GM21737 (cell line): ENCODE results near the gene MAST2.
"Not testable (repeated sequence)": the region's sequence is repeated elsewhere in the genome, so short reads cannot be mapped to it uniquely, and the experiment has no call there.

ENCODE experiments used
- ATAC-seq: cut with Tn5 transposase; IDR thresholded peaks from one replicate; pipeline ENCODE4 v1.9.1; 2021; ENCODE audit warnings: mild to moderate bottlenecking, moderate library complexity; ENCODE audit not compliant: unreplicated experiment

Gene MAST2

DNA sequence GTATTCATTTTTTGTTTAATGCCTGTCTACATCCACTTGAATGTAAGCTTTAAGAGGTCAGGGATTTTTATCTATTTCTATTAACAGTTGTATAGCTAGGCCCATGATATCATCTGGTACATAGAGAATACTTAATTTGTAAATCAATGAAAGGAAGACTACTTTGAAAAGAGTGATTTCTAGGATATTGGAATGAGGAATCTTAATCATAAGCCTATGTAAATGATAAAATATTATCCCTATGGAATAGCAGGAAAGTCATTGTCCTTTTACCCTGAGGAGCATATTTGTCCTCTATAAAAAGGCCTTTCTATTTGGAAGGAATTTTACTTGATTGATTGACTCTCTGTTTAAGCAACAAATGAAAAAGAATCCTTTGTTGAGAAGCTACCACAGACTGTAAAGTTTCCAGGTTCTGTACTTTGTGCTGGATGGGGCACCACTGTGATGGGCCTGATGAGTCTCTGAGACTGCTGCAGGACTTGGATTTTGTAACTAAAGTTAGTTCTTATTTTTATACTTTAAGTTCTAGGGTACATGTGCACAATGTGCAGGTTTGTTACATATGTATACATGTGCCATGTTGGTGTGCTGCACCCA, 53.8 kb downstream of the MAST2 start:
- ATAC-seq = no peak

DNA sequence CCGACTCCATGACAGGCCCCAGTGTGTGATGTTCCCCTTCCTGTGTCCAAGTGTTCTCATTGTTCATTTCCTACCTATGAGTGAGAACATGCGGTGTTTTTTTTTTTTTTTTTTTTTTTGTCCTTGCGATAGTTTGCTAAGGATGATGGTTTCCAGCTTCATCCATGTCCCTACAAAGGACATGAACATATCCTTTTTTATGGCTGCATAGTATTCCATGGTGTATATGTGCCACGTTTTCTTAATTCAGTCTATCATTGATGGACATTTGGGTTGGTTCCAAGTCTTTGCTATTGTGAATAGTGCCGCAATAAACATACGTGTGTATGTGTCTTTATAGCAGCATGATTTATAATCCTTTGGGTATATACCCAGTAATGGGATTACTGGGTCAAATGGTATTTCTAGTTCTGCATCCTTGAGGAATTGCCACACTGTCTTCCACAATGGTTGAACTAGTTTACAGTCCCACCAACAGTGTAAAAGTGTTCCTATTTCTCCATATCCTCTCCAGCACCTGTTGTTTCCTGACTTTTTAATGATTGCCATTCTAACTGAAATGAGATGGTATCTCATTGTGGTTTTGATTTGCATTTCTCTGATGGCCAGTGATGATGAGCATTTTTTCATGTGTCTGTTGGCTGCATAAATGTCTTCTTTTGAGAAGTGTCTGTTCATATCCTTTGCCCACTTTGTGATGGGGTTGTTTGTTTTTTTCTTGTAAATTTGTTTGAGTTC, 54.5 kb downstream of the MAST2 start:
- not testable (repeated sequence) for ATAC-seq

DNA sequence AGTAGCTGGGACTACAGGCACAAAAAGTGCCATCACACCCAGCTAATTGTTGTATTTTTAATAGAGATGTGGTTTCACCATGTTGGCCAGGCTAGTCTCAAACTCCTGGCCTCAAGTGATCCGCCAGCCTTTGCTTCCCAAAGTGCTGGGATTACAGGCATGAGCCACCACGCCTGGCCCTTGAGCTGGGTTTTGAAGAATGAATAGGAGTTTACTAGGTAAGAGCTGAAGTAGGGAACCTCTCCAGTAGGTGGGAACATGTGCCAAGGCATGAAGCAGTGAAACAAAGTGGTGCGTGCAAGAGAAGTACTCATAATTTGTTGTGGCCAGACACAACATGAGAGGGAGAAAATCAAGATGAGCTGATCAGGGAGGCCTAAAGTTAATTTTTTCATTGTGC, 55.8 kb downstream of the MAST2 start:
- ATAC-seq = no peak

DNA sequence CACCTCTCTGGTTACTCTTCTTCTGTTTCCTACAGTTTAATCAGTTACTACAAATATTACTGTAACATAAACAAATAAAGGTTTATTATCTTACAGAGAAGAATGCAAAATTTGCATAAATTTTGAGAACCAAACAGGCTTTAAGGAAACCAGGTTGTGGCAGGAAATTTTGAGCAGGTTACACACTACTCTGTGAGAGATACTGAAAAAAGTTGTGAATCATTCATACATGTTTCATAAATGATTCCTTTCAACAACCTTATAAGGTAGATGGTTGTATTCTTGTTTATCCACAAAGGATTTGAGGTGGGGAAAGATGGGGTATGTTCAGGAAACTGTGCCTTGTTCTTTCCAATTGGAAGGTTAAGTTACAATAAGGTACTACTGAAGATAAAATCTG, 58.6 kb downstream of the MAST2 start:
- no peak for ATAC-seq

DNA sequence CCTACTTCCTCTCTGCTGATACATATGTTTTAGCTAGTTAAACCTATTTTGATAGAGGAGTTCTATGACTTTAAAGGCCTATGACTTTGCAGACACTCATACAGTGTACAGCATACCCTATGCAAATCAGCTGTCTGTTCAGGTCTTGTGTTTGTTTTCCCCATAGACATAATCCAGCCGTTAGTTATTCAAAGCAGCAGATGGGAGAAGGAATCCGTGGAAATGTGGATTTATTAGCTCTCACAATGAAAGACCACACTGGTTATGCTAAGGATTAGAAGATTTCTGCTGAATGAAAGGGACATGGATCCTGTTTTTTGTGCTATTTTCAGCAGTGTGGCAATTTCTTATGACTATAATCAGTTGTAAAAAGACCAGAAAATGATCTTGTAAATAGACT, 59.8 kb downstream of the MAST2 start:
- no peak for ATAC-seq

DNA sequence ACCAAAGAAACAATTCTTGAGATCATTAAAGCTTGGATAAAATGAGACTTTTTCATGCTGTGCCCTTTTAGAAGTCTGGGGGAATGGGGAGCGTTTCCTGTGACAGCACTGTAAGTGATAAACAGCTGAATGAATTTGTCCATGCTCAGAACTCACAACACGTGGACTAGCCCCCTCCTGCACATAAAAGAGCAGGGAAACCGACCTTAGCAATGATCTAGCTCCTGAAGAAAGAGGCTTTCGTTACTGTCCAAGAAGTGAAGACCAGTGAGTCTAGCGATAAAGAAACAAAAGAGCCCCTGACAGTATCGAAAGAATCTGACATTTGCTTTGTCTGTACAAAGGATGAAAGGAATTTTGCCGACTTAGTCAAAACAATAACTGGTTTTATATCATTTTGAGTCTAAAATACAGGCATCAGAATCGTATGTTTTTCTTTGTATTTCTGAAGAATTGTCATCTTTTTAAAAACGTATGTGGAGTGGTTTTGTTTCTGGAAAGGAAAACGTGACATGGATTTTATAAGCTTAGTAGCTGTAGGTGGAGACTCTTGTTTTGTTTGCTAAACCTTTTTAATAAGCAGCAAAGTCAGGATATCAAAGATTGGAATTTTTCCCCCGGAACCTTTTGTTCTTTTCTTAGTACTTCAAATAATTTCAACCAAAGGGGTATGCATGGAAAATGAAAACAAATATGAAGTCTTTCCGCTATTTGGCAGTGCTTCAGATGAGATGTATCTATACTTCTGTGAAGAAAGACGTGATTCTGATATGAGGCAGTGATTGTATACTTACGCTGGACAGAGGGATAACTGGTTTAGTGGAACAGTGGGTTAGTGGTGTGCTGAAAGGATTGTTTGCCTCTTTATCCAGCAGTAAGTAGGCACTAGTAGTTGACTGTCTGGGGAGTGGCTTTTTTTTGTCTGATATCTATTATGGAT, 61.0 kb downstream of the MAST2 start:
- no peak for ATAC-seq

DNA sequence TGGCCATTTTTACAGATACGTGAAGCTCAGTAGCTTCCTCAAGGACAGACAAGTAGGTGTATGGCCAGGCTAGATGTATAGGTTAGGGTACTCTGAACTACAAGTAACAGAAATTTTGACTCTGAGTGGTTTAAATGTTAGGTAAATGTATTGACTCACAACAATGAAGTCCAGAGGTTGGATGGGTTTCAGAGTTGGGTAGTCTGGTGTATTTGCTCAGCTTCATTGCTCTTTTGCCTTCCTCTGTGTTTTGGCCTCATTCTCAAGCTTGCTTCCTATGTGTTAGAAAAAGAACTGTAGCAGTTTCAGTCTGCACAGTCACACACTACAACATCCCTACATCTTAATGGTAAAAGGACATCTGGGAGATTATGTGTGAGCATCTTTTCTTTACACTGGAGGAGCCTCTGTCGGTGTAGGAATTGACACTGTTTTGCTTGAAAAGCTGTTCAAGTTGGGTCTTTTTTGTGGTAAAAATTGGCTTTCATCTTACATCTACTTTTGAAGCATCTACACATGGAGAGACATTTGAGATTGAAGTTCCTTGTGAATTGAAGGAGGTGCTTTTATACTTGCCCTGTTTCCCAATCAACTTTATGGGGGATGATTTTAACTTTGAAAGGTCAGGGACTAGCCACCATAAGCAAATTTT, 64.4 kb downstream of the MAST2 start:
- ATAC-seq = no peak

DNA sequence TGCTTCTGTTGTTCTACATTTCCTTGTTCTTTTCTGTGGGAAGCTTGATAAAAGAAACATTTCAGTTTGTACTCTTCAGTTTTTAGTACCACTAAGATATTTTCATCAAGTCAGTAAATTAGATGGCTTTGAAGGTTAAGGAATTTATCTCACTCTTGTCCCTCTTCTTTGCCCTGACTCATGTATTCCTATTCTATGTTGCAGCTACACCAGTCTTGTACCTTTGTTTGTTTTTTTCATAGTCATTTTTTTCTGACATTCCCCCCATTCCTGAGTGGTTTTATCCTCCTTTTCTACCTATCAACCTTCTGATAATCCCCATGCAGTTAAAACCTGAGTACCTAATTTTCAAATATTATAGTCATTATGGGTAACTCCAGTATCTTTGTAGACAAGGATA, 65.4 kb downstream of the MAST2 start:
- ATAC-seq = no peak

DNA sequence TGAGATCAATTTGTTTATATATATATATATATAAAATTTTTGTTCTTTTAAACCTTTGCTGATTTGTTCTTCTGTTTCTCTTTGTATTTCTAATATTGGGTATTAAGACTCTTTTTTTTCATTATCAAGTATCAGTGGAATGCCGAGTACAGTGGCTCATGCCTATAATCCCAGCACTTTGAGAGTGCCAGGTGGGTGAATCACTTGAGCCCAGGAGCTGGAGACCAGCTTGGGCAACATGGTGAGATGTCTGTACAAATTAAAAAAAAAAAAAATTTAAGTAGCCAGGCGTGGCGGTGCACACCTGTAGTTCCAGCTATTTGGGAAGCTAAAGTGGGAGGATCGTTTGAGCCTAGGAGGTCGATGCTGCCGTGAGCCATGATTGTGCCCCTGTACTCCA, 67.1 kb downstream of the MAST2 start:
- no peak for ATAC-seq

DNA sequence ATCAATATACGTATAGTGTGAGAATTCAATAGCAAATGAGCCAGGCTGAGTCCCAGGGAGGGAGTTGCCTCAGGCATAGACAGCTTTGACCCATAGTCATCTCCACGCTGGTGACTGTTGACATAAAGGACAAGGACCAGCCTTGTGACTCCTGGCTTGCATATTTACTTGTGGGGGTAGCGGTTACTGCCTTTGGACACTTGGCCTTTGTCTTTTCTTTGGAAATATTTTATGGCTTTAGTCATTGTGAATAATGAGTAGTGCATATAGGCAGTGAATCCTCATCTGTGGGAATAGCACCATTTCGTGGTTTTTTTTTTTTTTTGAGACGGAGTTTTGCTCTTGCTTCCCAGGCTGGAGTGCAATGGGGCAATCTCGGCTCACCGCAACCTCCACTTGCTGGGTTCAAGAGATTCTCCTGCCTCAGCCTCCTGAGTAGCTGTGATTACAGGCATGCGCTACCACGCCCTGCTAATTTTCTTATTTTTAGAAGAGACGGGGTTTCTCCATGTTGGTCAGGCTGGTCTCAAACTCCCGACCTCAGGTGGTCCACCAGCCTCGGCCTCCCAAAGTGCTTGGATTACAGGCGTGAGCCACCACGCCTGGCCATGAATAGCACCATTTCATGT, 68.9 kb downstream of the MAST2 start:
- not testable (repeated sequence) for ATAC-seq

DNA sequence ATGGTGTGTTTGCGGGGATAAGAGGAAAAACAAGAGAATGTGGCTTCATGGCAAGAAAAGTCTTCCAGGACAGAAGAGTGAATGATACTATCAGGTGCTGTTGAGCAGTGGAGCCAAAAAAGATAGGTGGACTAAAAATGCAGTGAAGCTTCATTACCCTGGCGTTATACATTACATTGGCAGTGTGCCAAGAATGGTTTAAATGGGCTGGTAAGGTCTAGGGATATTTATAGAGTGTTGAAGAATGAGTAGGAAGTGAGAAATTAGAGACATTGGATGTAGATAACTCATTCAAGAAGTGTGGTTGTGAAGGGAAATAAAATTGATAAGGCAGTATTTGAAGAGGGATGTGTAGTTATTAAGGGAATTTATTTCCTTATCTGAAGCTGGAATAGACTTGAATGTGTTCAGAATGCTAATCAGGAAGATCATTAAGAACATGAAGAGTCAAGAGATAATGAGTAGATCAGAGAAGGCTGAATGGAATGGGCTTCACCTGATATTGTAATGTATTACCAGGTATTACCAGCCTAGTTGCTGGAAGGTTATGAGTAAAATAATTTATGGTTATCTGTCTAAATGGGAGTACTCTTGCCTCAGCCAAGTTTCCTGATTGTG, 72.7 kb downstream of the MAST2 start:
- no peak for ATAC-seq

DNA sequence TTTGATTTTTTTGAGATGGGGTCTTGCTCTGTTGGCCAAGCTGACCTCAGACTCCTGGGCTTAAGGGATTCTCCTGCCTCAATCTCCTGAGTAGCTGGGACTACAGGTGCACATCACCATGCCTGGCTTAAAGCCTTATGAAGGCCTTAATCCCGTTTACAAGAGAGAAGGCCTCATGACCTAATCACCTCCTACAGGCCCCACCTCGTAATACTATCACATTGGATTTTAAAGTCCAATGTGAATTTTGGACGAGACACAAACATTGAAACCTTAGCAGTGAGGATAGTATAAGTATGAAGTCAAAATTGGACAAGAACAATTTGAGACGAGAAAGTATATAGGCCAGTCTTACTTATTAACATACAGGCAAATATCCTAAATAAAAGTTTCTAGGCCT, 73.9 kb downstream of the MAST2 start:
- no peak for ATAC-seq

DNA sequence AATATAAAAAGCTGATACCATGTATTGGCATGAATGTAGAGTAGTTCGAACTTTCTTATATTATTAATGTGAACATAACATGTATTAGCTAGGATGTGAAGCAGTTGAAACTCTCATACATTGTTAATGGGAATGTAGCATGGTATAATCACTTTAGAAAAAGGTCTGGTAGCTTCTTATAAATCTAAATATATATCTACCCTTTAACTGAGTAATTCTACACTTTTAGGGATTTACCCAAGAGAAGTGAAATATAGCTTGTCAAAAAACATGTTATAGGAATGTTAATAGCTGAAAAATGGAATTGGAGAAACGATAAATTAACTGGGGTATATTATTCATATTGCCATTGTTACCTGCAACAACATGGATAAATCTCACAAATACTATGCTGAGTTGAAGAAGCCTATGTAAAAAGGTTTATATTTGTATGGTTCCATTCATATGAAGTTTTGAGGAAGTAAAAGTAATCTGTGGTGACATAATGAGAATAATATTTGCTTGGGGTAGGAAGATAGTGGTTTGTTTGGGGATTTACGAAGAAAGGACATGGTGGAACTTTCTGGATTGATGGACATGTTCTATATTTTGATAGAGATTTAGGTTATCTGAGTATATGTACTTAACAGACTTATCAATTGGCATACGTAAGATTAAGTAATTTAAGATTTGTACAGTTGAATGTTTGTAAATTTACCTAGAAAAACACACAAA, 76.6 kb downstream of the MAST2 start:
- ATAC-seq = no peak

DNA sequence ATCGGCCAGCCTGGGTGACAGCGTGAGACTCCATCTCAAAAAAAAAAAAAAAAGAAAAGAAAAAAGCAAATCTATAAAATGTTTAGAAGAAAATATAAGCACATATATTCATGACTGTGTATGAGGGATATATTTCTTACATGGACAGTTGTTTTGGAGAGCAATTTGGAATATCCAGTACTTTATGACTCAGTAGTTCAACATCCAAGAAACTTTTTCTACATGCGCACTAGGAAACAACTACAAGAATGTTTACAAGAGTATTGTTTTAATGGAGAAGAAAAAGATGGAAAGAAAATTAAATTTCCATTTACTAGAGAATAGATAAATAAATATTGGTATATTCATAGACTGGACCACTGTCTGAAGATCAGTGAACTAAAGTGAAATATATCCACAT, 77.5 kb downstream of the MAST2 start:
- no peak for ATAC-seq

DNA sequence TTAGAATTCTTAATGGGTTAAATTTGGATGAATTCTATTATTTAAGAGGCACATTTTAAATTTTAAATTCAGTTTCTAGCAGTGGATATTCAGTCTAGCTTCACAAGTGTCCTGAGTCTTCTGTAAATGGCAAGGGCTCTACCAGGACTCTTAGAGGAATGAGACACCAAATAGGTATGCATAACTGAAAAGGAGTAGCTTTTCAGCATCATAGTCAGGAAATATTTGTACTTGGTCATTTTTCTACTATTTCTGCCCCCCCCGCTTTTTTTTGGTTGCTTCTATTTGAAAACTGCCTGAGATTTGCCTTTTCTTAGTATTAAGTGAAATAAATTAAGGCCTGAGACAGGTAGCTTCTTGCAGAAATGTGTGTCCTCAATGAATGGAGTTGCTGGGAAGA, 80.2 kb downstream of the MAST2 start:
- no peak for ATAC-seq

DNA sequence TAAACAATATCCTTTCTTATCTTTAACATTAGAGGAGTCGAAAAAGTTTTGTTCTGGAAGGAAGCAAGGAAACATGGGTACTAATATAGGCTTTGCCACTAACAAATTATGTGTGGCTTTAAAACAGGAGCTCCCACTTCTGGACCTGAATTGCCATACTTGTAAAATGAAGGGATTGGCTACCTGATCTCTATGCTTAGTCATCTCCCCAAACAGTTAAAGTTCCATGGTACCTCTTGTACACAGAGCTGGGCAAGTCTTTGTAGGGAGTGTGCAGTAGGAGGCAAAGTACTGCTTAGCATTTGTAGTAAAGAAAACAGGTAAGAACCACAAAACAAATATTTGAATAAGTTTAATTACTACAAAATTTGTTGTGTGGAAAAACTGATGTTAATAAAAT, 81.3 kb downstream of the MAST2 start:
- ATAC-seq = no peak

DNA sequence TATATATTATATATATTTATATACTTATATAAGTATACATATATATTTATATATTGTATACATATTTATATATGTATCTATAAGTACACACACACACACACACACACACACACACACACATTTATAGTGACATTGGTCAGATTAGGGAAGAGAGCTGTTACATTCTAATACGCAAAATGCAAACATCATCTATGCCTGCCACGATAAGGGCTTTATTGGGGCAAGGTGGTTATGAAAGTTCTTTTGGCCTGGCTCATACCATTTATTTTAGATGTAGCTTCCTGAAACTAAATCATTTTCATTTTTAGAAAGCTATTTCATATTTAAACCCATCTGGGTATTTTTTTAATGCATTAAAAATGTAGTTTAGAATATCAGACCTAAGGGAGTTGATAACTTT, 82.8 kb downstream of the MAST2 start:
- ATAC-seq = no peak

DNA sequence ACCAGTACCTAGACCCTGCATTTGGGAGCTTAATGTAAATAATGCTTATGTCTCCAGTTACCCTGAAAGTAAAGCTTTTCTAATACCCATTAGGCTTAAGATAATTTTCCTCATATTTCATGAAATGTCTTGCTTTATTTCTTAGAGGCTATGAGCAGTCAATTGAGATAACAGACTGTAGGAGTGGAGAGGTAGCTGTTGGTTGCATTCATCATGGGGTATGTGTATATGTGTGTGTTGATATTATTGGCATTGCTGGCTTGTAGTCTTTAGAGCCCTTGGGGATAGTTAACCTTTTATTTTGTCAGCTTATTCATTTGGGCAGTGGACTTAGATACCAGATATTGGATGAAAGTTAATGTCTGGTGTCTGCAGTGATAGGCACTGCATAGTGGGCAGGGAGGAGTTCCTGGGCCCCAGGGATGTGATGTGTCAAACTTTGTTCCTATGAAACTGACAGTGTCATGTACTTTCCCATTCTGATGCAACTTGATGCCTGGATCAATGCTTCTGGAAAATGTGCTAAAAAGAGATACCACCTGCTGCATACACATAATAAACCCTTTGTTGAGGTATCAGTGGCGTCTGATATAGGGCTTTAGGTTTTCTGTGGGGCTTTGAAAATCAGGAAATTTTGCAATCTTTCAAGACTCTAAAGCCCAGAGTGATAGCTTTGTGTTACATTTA, 83.9 kb downstream of the MAST2 start:
- ATAC-seq = no peak

DNA sequence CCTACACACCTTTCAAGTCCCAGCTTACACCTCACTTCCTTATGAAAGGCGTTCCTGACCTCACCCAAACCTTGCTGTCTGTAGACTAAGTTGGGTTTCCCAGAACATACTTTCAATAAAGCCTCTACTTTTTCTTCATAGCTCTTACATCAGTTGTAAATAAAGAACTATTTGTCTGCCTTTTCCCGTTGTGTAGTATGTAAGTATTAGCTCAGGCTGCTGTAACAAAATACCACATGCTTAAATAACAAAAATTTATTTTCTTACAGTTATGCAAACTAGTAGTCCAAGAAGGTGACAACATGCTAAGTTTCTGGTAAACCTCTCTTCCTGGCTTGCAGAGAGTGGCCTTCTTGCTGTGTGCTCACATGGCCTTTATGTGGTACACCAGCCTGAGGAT, 86.7 kb downstream of the MAST2 start:
- ATAC-seq = no peak
